DOHH2 (cell line): ENCODE data around the gene RASGRF1.

Experiments used
- H3F3A ChIP-seq: fragments of 200-600 bp; sonication (generic), shearing (Covaris generic); 2 replicates; pipeline ENCODE4 v1.6.0; 2016; ENCODE audit warnings: antibody characterized with exemption, mild to moderate bottlenecking; ENCODE audit not compliant: control insufficient read depth, insufficient read depth
- H3K27ac ChIP-seq: fragments of 200-600 bp; sonication (generic); 2 replicates; pipeline ENCODE4 v1.5.1; 2014; ENCODE audit warnings: low read depth, mild to moderate bottlenecking, low read length, moderate library complexity
- H3K27me3 ChIP-seq: fragments of 200-600 bp; sonication (generic); 2 replicates; pipeline ENCODE4 v1.6.1; 2014; ENCODE audit warnings: mild to moderate bottlenecking, low read length, mixed read lengths; ENCODE audit not compliant: control insufficient read depth
- H3K36me3 ChIP-seq: fragments of 200-600 bp; sonication (generic); 2 replicates; pipeline ENCODE4 v1.6.1; 2014; ENCODE audit warnings: mild to moderate bottlenecking, low read length, moderate library complexity, mixed read lengths; ENCODE audit not compliant: control insufficient read depth
- H3K4me1 ChIP-seq: fragments of 200-600 bp; sonication (generic); 2 replicates; pipeline ENCODE4 v1.6.1; 2014; ENCODE audit warnings: mild to moderate bottlenecking, low read length, mixed read lengths; ENCODE audit not compliant: control insufficient read depth
- H3K4me2 ChIP-seq: fragments of 200-600 bp; sonication (generic); 2 replicates; pipeline ENCODE4 v1.6.0; 2014; ENCODE audit warnings: mild to moderate bottlenecking, low read length, moderate library complexity
- H3K4me3 ChIP-seq: fragments of 200-600 bp; sonication (generic); 2 replicates; pipeline ENCODE4 v1.5.1; 2014; ENCODE audit warnings: mild to moderate bottlenecking, low read length, mixed read lengths
- H3K79me2 ChIP-seq: fragments of 200-600 bp; sonication (generic); 2 replicates; pipeline ENCODE4 v1.6.1; 2014; ENCODE audit warnings: mild to moderate bottlenecking, low read length, mixed read lengths; ENCODE audit not compliant: control insufficient read depth
- H3K9me2 ChIP-seq: fragments of 200-600 bp; sonication (generic); replicated peaks from 2 replicates; pipeline ENCODE4 v1.6.1; 2014; ENCODE audit warnings: mild to moderate bottlenecking, low read length, mixed read lengths; ENCODE audit not compliant: control insufficient read depth
- H3K9me3 ChIP-seq: fragments of 200-600 bp; sonication (generic); 2 replicates; pipeline ENCODE4 v1.6.1; 2014; ENCODE audit warnings: antibody characterized with exemption, low read length, mixed read lengths; ENCODE audit not compliant: control insufficient read depth, insufficient read depth
- H4K20me1 ChIP-seq: fragments of 200-600 bp; sonication (generic); 2 replicates; pipeline ENCODE4 v1.6.0; 2014; ENCODE audit warnings: low read depth, mild to moderate bottlenecking, antibody characterized with exemption, low read length, moderate library complexity; ENCODE audit not compliant: control insufficient read depth, insufficient read depth
- CTCF ChIP-seq: fragments of 200-600 bp; sonication (generic); IDR thresholded peaks from one replicate; pipeline ENCODE4 v1.5.1; 2014; ENCODE audit warnings: antibody characterized with exemption, mild to moderate bottlenecking, low read depth, low read length; ENCODE audit not compliant: poor library complexity, severe bottlenecking
- EZH2phosphoT487 ChIP-seq: fragments of 200-600 bp; sonication (generic); IDR thresholded peaks from 2 replicates; pipeline ENCODE4 v1.6.1; 2017; ENCODE audit warnings: borderline replicate concordance, mild to moderate bottlenecking, antibody characterized with exemption, low read length, moderate library complexity, mixed read lengths

The RASGRF1 gene

GRCh38 chr15:79045041-79045440 lies 45.5 kb downstream of the RASGRF1 start:
- H3K9me2 ChIP-seq, result no peaks in the 10 kb centered on the region

DNA sequence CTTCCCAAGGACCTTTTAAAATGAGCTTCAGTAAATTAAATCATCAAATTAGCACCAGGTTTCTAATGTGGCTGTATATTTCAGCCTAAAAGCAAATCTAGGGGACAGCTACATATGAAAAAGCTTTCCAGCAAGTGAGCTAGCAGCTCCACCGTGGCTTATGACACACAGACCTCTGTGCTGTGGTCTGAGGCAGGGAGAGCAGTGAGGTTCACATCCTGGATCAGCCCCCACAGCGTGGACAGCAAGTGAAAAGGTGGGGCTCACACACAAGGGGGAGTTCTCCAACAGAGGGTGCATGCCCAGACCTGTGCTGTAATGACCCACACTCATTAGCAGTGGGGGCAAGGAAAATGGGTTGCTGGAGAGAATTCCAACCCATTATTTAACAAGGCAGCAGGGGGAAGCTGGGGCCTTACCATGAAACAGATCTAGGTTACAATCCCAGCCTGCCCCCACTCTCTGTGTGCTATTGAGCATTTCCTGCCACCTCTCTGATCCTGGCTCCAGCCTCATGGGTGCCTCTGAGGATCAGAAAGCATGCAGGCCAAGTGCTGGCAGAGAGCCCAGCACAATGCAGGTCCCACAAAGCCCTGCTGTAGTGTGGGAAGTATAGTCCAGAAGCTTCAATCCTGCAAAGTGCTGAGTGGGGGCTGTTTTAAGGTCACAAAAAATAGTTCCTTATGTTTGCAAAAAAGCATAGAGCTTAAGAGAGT lies 48.2 kb downstream of the RASGRF1 start:
- H4K20me1 ChIP-seq, result no peaks in the 10 kb centered on the region
- no peaks in the 10 kb centered on the region for H3K4me1 ChIP-seq
- H3K27ac ChIP-seq, result no peak overlapping the region
- TF ChIP-seq CTCF, result no peak
- TF ChIP-seq EZH2phosphoT487, result no peak
- H3K9me3 ChIP-seq, result peaks cover 24% of the 10 kb centered on the region
- no peaks in the 10 kb centered on the region for H3K79me2 ChIP-seq
- H3F3A ChIP-seq, result no peaks in the 10 kb centered on the region
- no peak overlapping the region for H3K4me3 ChIP-seq
- peaks cover 9% of the 10 kb centered on the region for H3K27me3 ChIP-seq
- H3K4me2 ChIP-seq, result no peak overlapping the region
- H3K9me2 ChIP-seq, result no peaks in the 10 kb centered on the region
- H3K36me3 ChIP-seq, result no peaks in the 10 kb centered on the region

More at GRCh38 chr15:79045041-79045440, 45.5 kb downstream of the RASGRF1 start:
- peaks cover 7% of the 10 kb centered on the region for H3K27me3 ChIP-seq
- H3K79me2 ChIP-seq, result no peaks in the 10 kb centered on the region
- TF ChIP-seq CTCF (no peak), EZH2phosphoT487 (no peak)
- H3K27ac ChIP-seq, result no peak overlapping the region
- no peak overlapping the region for H3K4me2 ChIP-seq
- no peaks in the 10 kb centered on the region for H3K36me3 ChIP-seq
- H3K4me1 ChIP-seq, result no peaks in the 10 kb centered on the region
- H3K4me3 ChIP-seq, result no peak overlapping the region
- H4K20me1 ChIP-seq, result no peaks in the 10 kb centered on the region
- H3K9me3 ChIP-seq, result peaks cover 24% of the 10 kb centered on the region
- no peaks in the 10 kb centered on the region for H3F3A ChIP-seq

- Histone ChIP-seq H3K27ac (no peak overlapping the region), H3K9me3 (peaks cover 24% of the 10 kb centered on the region), H3K79me2 (no peaks in the 10 kb centered on the region), H3K4me3 (no peak overlapping the region), H3K27me3 (peaks cover 11% of the 10 kb centered on the region), H3K36me3 (no peaks in the 10 kb centered on the region), H3K4me1 (no peaks in the 10 kb centered on the region), H3K4me2 (no peak overlapping the region), H3K9me2 (no peaks in the 10 kb centered on the region), H3F3A (no peaks in the 10 kb centered on the region), H4K20me1 (no peaks in the 10 kb centered on the region)
- TF ChIP-seq CTCF, result no peak
- no peak for TF ChIP-seq EZH2phosphoT487
These were observed 48.9 kb downstream of the RASGRF1 start for GRCh38 chr15:79041601-79042168.
